ENCODE results near the gene MYH6. TPM values are rescaled to one million over a fixed set of nuclear protein-coding genes. Genes with fewer than 3 reads are reported as not detected.

Gene MYH6
- total RNA-seq, 4 donors from 2014 or later: 20.4 to 1,496 (median 303) TPM

GRCh38 chr14:23405096-23405495 lies 3.0 kb downstream of the MYH6 start:
- H3K4me3 ChIP-seq: peak overlapping the region in 1 of 4 donors; percentile 47
- ATAC-seq (no peak), DNase-seq (no peak)
- intact Hi-C loops (cut with DNase I; ENCODE audit: low total_unique reads) (no loop called here), in situ Hi-C loops (cut with MboI; ENCODE audit: low sequenced_read_pairs in 4 of 4) (no loop called here)
- H3K36me3 ChIP-seq: no peaks in the 10 kb centered on the region
- H3K4me1 ChIP-seq: peaks cover 10 to 34% of the 10 kb centered on the region in 2 donors
- H3K27me3 ChIP-seq: no peaks in the 10 kb centered on the region
- H3K27ac ChIP-seq: peak overlapping the region; percentile 79 to 90 (median 84)
- TF ChIP-seq POLR2A (IDR thresholded peaks at IDR 0.05) (no peak), CTCF (IDR thresholded peaks at IDR 0.05 in 4 of 5, conservative IDR thresholded peaks at IDR 0.05 in 1 of 5) (no peak)
- no peaks in the 10 kb centered on the region for H3K9me3 ChIP-seq

GRCh38 chr14:23404331-23404900 lies 3.7 kb downstream of the MYH6 start:
- no peak for TF ChIP-seq CTCF (IDR thresholded peaks at IDR 0.05 in 4 of 5, conservative IDR thresholded peaks at IDR 0.05 in 1 of 5)
- TF ChIP-seq POLR2A (IDR thresholded peaks at IDR 0.05): no peak
- Histone ChIP-seq H3K9me3 (no peaks in the 10 kb centered on the region), H3K4me1 (peaks cover 3 to 31% of the 10 kb centered on the region in 2 donors), H3K27ac (peak overlapping the region; percentile 79 to 90 (median 84)), H3K36me3 (no peaks in the 10 kb centered on the region), H3K4me3 (no peak overlapping the region), H3K27me3 (no peaks in the 10 kb centered on the region)
- intact Hi-C loops (cut with DNase I; ENCODE audit: low total_unique reads) (no loop called here), in situ Hi-C loops (cut with MboI; ENCODE audit: low sequenced_read_pairs in 4 of 4) (no loop called here)
- DNase-seq: peak in 1 of 2 donors; percentile 17
- no peak for ATAC-seq

GRCh38 chr14:23403908-23404307 lies 4.2 kb downstream of the MYH6 start:
- no peak for DNase-seq
- no peak overlapping the region for H3K4me3 ChIP-seq
- no peaks in the 10 kb centered on the region for H3K27me3 ChIP-seq
- peaks cover 0 to 26% of the 10 kb centered on the region in 2 donors for H3K4me1 ChIP-seq
- H3K27ac ChIP-seq: peak overlapping the region in 3 of 4 donors; percentile 84 to 90 (median 85)
- ATAC-seq: no peak
- H3K36me3 ChIP-seq: no peaks in the 10 kb centered on the region
- TF ChIP-seq CTCF (IDR thresholded peaks at IDR 0.05 in 4 of 5, conservative IDR thresholded peaks at IDR 0.05 in 1 of 5): no peak
- TF ChIP-seq POLR2A (IDR thresholded peaks at IDR 0.05): no peak
- no peaks in the 10 kb centered on the region for H3K9me3 ChIP-seq
- in situ Hi-C loops (cut with MboI; ENCODE audit: low sequenced_read_pairs in 4 of 4): no loop called here
- intact Hi-C loops (cut with DNase I; ENCODE audit: low total_unique reads): no loop called here

GRCh38 chr14:23403139-23403438 lies 5.0 kb downstream of the MYH6 start:
- in situ Hi-C loops (cut with MboI; ENCODE audit: low sequenced_read_pairs in 4 of 4) (no loop called here), intact Hi-C loops (cut with DNase I; ENCODE audit: low total_unique reads) (no loop called here)
- Histone ChIP-seq H3K4me1 (peaks cover 0 to 18% of the 10 kb centered on the region in 2 donors), H3K27me3 (no peaks in the 10 kb centered on the region), H3K27ac (peak overlapping the region in 3 of 4 donors; percentile 84 to 90 (median 85)), H3K36me3 (no peaks in the 10 kb centered on the region), H3K9me3 (no peaks in the 10 kb centered on the region), H3K4me3 (no peak overlapping the region)
- DNase-seq (no peak), ATAC-seq (no peak)
- TF ChIP-seq POLR2A (IDR thresholded peaks at IDR 0.05) (no peak), CTCF (IDR thresholded peaks at IDR 0.05 in 4 of 5, conservative IDR thresholded peaks at IDR 0.05 in 1 of 5) (no peak)
